Activated naive CD4-positive, alpha-beta T cell treated with anti-CD3 and anti-CD28 coated beads for 36 hours (primary cell): ENCODE data around the gene MANEA. TPM values are rescaled to one million over a fixed set of nuclear protein-coding genes. Genes with fewer than 3 reads are reported as not detected.

ENCODE experiments used
- CTCF ChIA-PET: fragments of 350-600 bp; sonication (Branson Sonifier 250); formaldehyde crosslinking; loops from one replicate; lab custom pipeline; 2021; ENCODE audit warnings: antibody characterized with exemption; lab: Charles Lee
- DNase-seq: peaks from one replicate; pipeline ENCODE4 v3.0.0-alpha.2; 2020
- H3K27ac Mint-ChIP-seq: one replicate; pipeline ENCODE4 v1.8.0; 2021; ENCODE audit warnings: mild to moderate bottlenecking, mixed read lengths
- H3K27me3 Mint-ChIP-seq: one replicate; pipeline ENCODE4 v1.8.0; 2021; ENCODE audit warnings: low read depth, mixed read lengths
- H3K36me3 Mint-ChIP-seq: one replicate; pipeline ENCODE4 v1.8.0; 2021; ENCODE audit warnings: low read depth, mixed read lengths
- H3K4me1 Mint-ChIP-seq: one replicate; pipeline ENCODE4 v1.8.0; 2021; ENCODE audit warnings: low read depth, mixed read lengths
- H3K4me3 Mint-ChIP-seq: one replicate; pipeline ENCODE4 v1.8.0; 2021; ENCODE audit warnings: mild to moderate bottlenecking, moderate library complexity, mixed read lengths
- H3K9me3 Mint-ChIP-seq: one replicate; pipeline ENCODE4 v1.8.0; 2021; ENCODE audit warnings: mixed read lengths
- intact Hi-C: fragments of 100-400 bp; cut with micrococcal nuclease; formaldehyde crosslinking; loops from one replicate; pipeline ENCODE4 v1.15.1; 2023
- total RNA-seq, 2 experiments: library from RNA; stranded (reverse); gene quantifications; one replicate each; pipeline ENCODE4 v1.2.3, GENCODE V29; 2021

The MANEA gene
- total RNA-seq, 2 experiments from 2014 or later, result 14.0 to 16.0 TPM

GRCh38 chr6:95593025-95593424, 15.7 kb downstream of the MANEA start:
- Mint-ChIP-seq H3K27ac (no peak overlapping the region), H3K36me3 (peaks cover 23% of the 10 kb centered on the region), H3K27me3 (no peaks in the 10 kb centered on the region), H3K9me3 (no peaks in the 10 kb centered on the region), H3K4me1 (peaks cover 19% of the 10 kb centered on the region), H3K4me3 (no peak overlapping the region)
- no peak for DNase-seq
- CTCF ChIA-PET, result no interaction called here
- intact Hi-C loops, result no loop called here

- H3K9me3 Mint-ChIP-seq, result no peaks in the 10 kb centered on the region
- H3K36me3 Mint-ChIP-seq, result peaks cover 27% of the 10 kb centered on the region
- CTCF ChIA-PET, result no interaction called here
- no peaks in the 10 kb centered on the region for H3K27me3 Mint-ChIP-seq
- intact Hi-C loops, result no loop called here
- H3K4me1 Mint-ChIP-seq, result peaks cover 12% of the 10 kb centered on the region
- no peak overlapping the region for H3K27ac Mint-ChIP-seq
- DNase-seq, result no peak
- H3K4me3 Mint-ChIP-seq, result no peak overlapping the region
These were observed 18.7 kb downstream of the MANEA start for GRCh38 chr6:95596021-95596420.

- no peaks in the 10 kb centered on the region for H3K9me3 Mint-ChIP-seq
- H3K27ac Mint-ChIP-seq, result no peak overlapping the region
- H3K36me3 Mint-ChIP-seq, result peaks cover 20% of the 10 kb centered on the region
- H3K27me3 Mint-ChIP-seq, result no peaks in the 10 kb centered on the region
- DNase-seq, result no peak
- intact Hi-C loops, result no loop called here
- CTCF ChIA-PET, result interaction anchor here (0.6 to 0.7 kb wide), 2 partner anchors 1241 to 1468 kb away, joined by 3 read pairs; no protein-coding TSS in a partner anchor
- no peak overlapping the region for H3K4me3 Mint-ChIP-seq
- H3K4me1 Mint-ChIP-seq, result no peaks in the 10 kb centered on the region
These were observed 22.4 kb downstream of the MANEA start for GRCh38 chr6:95599706-95600105.

GRCh38 chr6:95601133-95601532, 23.8 kb downstream of the MANEA start:
- Mint-ChIP-seq H3K27ac (no peak overlapping the region), H3K4me3 (no peak overlapping the region), H3K4me1 (no peaks in the 10 kb centered on the region), H3K9me3 (no peaks in the 10 kb centered on the region), H3K36me3 (peaks cover 23% of the 10 kb centered on the region), H3K27me3 (no peaks in the 10 kb centered on the region)
- intact Hi-C loops, result no loop called here
- DNase-seq, result no peak
- CTCF ChIA-PET, result no interaction called here

GRCh38 chr6:95614094-95614493, 36.8 kb downstream of the MANEA start:
- Mint-ChIP-seq H3K27ac (no peak overlapping the region), H3K4me1 (no peaks in the 10 kb centered on the region), H3K27me3 (no peaks in the 10 kb centered on the region), H3K9me3 (no peaks in the 10 kb centered on the region), H3K36me3 (no peaks in the 10 kb centered on the region), H3K4me3 (no peak overlapping the region)
- CTCF ChIA-PET, result no interaction called here
- no peak for DNase-seq
- intact Hi-C loops, result no loop called here

- no peaks in the 10 kb centered on the region for H3K4me1 Mint-ChIP-seq
- no peak for DNase-seq
- no peak overlapping the region for H3K27ac Mint-ChIP-seq
- H3K27me3 Mint-ChIP-seq, result peaks cover 2% of the 10 kb centered on the region
- H3K4me3 Mint-ChIP-seq, result no peak overlapping the region
- CTCF ChIA-PET, result no interaction called here
- H3K36me3 Mint-ChIP-seq, result no peaks in the 10 kb centered on the region
- H3K9me3 Mint-ChIP-seq, result peaks cover 7% of the 10 kb centered on the region
- intact Hi-C loops, result no loop called here
These were observed 52.2 kb downstream of the MANEA start for GRCh38 chr6:95629551-95629950.

GRCh38 chr6:95636552-95637431, 59.5 kb downstream of the MANEA start:
- H3K4me3 Mint-ChIP-seq, result no peak overlapping the region
- no peaks in the 10 kb centered on the region for H3K36me3 Mint-ChIP-seq
- no peaks in the 10 kb centered on the region for H3K27me3 Mint-ChIP-seq
- CTCF ChIA-PET, result no interaction called here
- H3K27ac Mint-ChIP-seq, result no peak overlapping the region
- H3K4me1 Mint-ChIP-seq, result no peaks in the 10 kb centered on the region
- DNase-seq, result no peak
- intact Hi-C loops, result no loop called here
- peaks cover 7% of the 10 kb centered on the region for H3K9me3 Mint-ChIP-seq

- no peak overlapping the region for H3K27ac Mint-ChIP-seq
- no peaks in the 10 kb centered on the region for H3K36me3 Mint-ChIP-seq
- CTCF ChIA-PET, result interaction anchor here (0.7 kb wide), 1 partner anchor 214 kb away, joined by 5 read pairs; no protein-coding TSS in a partner anchor
- H3K9me3 Mint-ChIP-seq, result peaks cover 3% of the 10 kb centered on the region
- DNase-seq, result no peak
- no peaks in the 10 kb centered on the region for H3K4me1 Mint-ChIP-seq
- intact Hi-C loops, result no loop called here
- H3K4me3 Mint-ChIP-seq, result no peak overlapping the region
- H3K27me3 Mint-ChIP-seq, result peaks cover 17% of the 10 kb centered on the region
These were observed 71.3 kb downstream of the MANEA start for GRCh38 chr6:95648636-95649035.

- H3K27ac Mint-ChIP-seq, result no peak overlapping the region
- CTCF ChIA-PET, result interaction anchor here (0.7 kb wide), 1 partner anchor 215 kb away, joined by 5 read pairs; no protein-coding TSS in a partner anchor
These were observed 72.1 kb downstream of the MANEA start for GRCh38 chr6:95649451-95649850.

GRCh38 chr6:95654176-95654575, 76.8 kb downstream of the MANEA start:
- no peaks in the 10 kb centered on the region for H3K36me3 Mint-ChIP-seq
- no peaks in the 10 kb centered on the region for H3K4me1 Mint-ChIP-seq
- DNase-seq, result no peak
- peaks cover 3% of the 10 kb centered on the region for H3K9me3 Mint-ChIP-seq
- no peak overlapping the region for H3K4me3 Mint-ChIP-seq
- intact Hi-C loops, result no loop called here
- CTCF ChIA-PET, result no interaction called here
- H3K27me3 Mint-ChIP-seq, result peaks cover 12% of the 10 kb centered on the region
- H3K27ac Mint-ChIP-seq, result no peak overlapping the region

More at GRCh38 chr6:95649451-95649850, 72.1 kb downstream of the MANEA start:
- Mint-ChIP-seq H3K4me3 (no peak overlapping the region), H3K27me3 (peaks cover 17% of the 10 kb centered on the region), H3K9me3 (peaks cover 3% of the 10 kb centered on the region), H3K36me3 (no peaks in the 10 kb centered on the region), H3K4me1 (no peaks in the 10 kb centered on the region)
- no peak for DNase-seq
- intact Hi-C loops, result no loop called here

- peaks cover 5% of the 10 kb centered on the region for H3K27me3 Mint-ChIP-seq
- no peak overlapping the region for H3K4me3 Mint-ChIP-seq
- CTCF ChIA-PET, result interaction anchor here (0.8 to 1.1 kb wide), 2 partner anchors 77 to 365 kb away, joined by 3 to 4 read pairs; no protein-coding TSS in a partner anchor
- H3K4me1 Mint-ChIP-seq, result no peaks in the 10 kb centered on the region
- DNase-seq, result no peak
- no peaks in the 10 kb centered on the region for H3K9me3 Mint-ChIP-seq
- H3K36me3 Mint-ChIP-seq, result no peaks in the 10 kb centered on the region
- intact Hi-C loops, result no loop called here
- no peak overlapping the region for H3K27ac Mint-ChIP-seq
These were observed 81.6 kb downstream of the MANEA start for GRCh38 chr6:95658886-95659285.
